Neural cell (in vitro differentiated cells): ENCODE data around the gene G6PC3. TPM values are rescaled to one million over a fixed set of nuclear protein-coding genes. Genes with fewer than 3 reads are reported as not detected.

Source experiments
- H2AFZ ChIP-seq: fragments of 200-600, 300-800 bp; sonication (generic), shearing (Covaris generic); 2 replicates; pipeline ENCODE4 v1.6.0; 2014; ENCODE audit warnings: low read depth, mild to moderate bottlenecking, antibody characterized with exemption, low read length, moderate library complexity
- H3F3A ChIP-seq: fragments of 200-600 bp; shearing (Covaris generic); 2 replicates; pipeline ENCODE4 v1.6.1; 2016; ENCODE audit warnings: mild to moderate bottlenecking, moderate library complexity, mixed read lengths, antibody characterized with exemption, low read length; ENCODE audit not compliant: insufficient read depth, poor library complexity, severe bottlenecking
- H3K27ac ChIP-seq: fragments of 200-600, 300-800 bp; sonication (generic), shearing (Covaris generic); 2 replicates; pipeline ENCODE4 v1.5.1; 2014; ENCODE audit warnings: mild to moderate bottlenecking, low read length, moderate library complexity
- H3K27me3 ChIP-seq: fragments of 300-800, 200-600 bp; sonication (generic), shearing (Covaris generic); 2 replicates; pipeline ENCODE4 v1.6.0; 2014; ENCODE audit warnings: mild to moderate bottlenecking, low read depth, low read length, moderate library complexity; ENCODE audit not compliant: insufficient read depth
- H3K36me3 ChIP-seq: fragments of 300-800, 200-600 bp; sonication (generic), shearing (Covaris generic); 2 replicates; pipeline ENCODE4 v1.5.1; 2014; ENCODE audit warnings: mild to moderate bottlenecking, antibody characterized with exemption, low read length, moderate library complexity; ENCODE audit not compliant: insufficient read depth
- H3K4me2 ChIP-seq: fragments of 300-800, 200-600 bp; sonication (generic), shearing (Covaris generic); 2 replicates; pipeline ENCODE4 v1.6.0; 2014; ENCODE audit warnings: mild to moderate bottlenecking, low read length
- H3K4me3 ChIP-seq: fragments of 300-800, 200-600 bp; sonication (generic), shearing (Covaris generic); 2 replicates; pipeline ENCODE4 v1.5.1; 2014; ENCODE audit warnings: mild to moderate bottlenecking, low read length, moderate library complexity
- H3K79me2 ChIP-seq: fragments of 200-600 bp; shearing (Covaris generic); replicated peaks from 2 replicates; pipeline ENCODE4 v1.6.0; 2014; ENCODE audit warnings: mild to moderate bottlenecking, low read length, moderate library complexity; ENCODE audit not compliant: insufficient read depth
- H3K9ac ChIP-seq: fragments of 300-800, 200-600 bp; sonication (generic), shearing (Covaris generic); 2 replicates; pipeline ENCODE4 v1.6.1; 2016; ENCODE audit warnings: mild to moderate bottlenecking, low read length, mixed read lengths
- H3K9me2 ChIP-seq: fragments of 200-600 bp; shearing (Covaris generic); 2 replicates; pipeline ENCODE4 v1.6.1; 2016; ENCODE audit warnings: mild to moderate bottlenecking, low read length, mixed read lengths; ENCODE audit not compliant: insufficient read depth
- H3K9me3 ChIP-seq: fragments of 200-600, 300-800 bp; sonication (generic), shearing (Covaris generic); 2 replicates; pipeline ENCODE4 v1.6.1; 2016; ENCODE audit warnings: mild to moderate bottlenecking, mixed run types, low read length, moderate library complexity, mixed read lengths
- H4K20me1 ChIP-seq: fragments of 200-600 bp; shearing (Covaris generic); 2 replicates; pipeline ENCODE4 v1.6.1; 2016; ENCODE audit warnings: mild to moderate bottlenecking, mixed run types; ENCODE audit not compliant: insufficient read depth
- EP300 ChIP-seq: fragments of 450-650 bp; conservative IDR thresholded peaks from 2 replicates; pipeline ENCODE4 v1.6.1; 2014; ENCODE audit warnings: antibody characterized with exemption, mild to moderate bottlenecking, moderate library complexity; ENCODE audit not compliant: poor library complexity, severe bottlenecking
- EZH2 ChIP-seq: fragments of 200-600, 300-800 bp; shearing (Covaris generic), sonication (generic); IDR thresholded peaks from 2 replicates; pipeline ENCODE4 v1.6.1; 2014; ENCODE audit warnings: antibody characterized with exemption, low read length, borderline replicate concordance, mild to moderate bottlenecking; ENCODE audit not compliant: insufficient read depth, poor library complexity, severe bottlenecking
- MXI1 ChIP-seq: fragments of 450-650 bp; conservative IDR thresholded peaks from 2 replicates; pipeline ENCODE4 v1.6.1; 2014; ENCODE audit warnings: antibody characterized with exemption, mild to moderate bottlenecking; ENCODE audit not compliant: poor library complexity, severe bottlenecking
- POLR2AphosphoS5 ChIP-seq: IDR thresholded peaks from 2 replicates; pipeline ENCODE4 v1.6.1; 2012
- RAD21 ChIP-seq: fragments of 450-650 bp; conservative IDR thresholded peaks from 2 replicates; pipeline ENCODE4 v1.6.1; 2014; ENCODE audit warnings: antibody characterized with exemption, mild to moderate bottlenecking, moderate library complexity
- REST ChIP-seq: IDR thresholded peaks from 2 replicates; pipeline ENCODE4 v1.6.1; 2012; ENCODE audit warnings: borderline replicate concordance
- SMC3 ChIP-seq: fragments of 450-650 bp; conservative IDR thresholded peaks from 2 replicates; pipeline ENCODE4 v1.6.1; 2014; ENCODE audit warnings: antibody characterized with exemption, mild to moderate bottlenecking, moderate library complexity; ENCODE audit not compliant: poor library complexity
- TAF1 ChIP-seq: IDR thresholded peaks from 2 replicates; pipeline ENCODE4 v1.6.1; 2012; ENCODE audit warnings: low read depth
- polyA plus RNA-seq: library from polyadenylated mRNA; depleted of rRNA; stranded (reverse); fragments of >200 nt; gene quantifications from 2 replicates; pipeline ENCODE4 v1.2.3, GENCODE V29; 2014
- TF ChIP-seq, protein P1 (sequence below): fragments of 450-650 bp; IDR thresholded peaks from 2 replicates; pipeline ENCODE4 v1.5.1; 2014; ENCODE audit warnings: antibody characterized with exemption, mild to moderate bottlenecking, moderate library complexity; ENCODE audit not compliant: poor library complexity, severe bottlenecking

G6PC3 gene
- polyA plus RNA-seq, 1 donor from 2014 or later: 10.8 TPM

DNA sequence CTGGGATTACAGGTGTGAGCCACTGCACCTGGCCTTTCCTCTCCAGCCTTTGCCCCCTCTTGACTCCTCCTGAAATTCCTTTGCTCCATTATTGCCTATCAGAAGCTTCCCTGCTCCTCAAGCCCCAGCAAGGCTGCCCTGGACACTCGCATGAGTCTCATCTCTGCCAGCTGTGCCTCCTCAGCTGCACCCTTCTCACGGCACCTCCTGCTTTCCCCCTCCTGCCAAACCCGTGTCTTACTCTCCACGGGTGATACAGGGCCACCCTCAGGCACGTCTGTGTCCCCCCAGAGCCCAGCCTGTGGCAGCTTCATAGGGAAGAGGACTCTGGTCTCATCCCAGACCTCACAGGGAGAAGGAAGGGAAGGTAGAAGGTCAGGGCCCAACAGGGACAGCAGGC lies 15.4 kb downstream of the G6PC3 start:
- Histone ChIP-seq H3K9ac (no peak overlapping the region), H3K27me3 (no peaks in the 10 kb centered on the region), H3K9me2 (no peaks in the 10 kb centered on the region), H3K4me3 (no peak overlapping the region), H3K79me2 (no peaks in the 10 kb centered on the region), H3K27ac (no peak overlapping the region), H3K9me3 (no peaks in the 10 kb centered on the region), H3K36me3 (no peaks in the 10 kb centered on the region), H3K4me2 (no peak overlapping the region), H4K20me1 (no peaks in the 10 kb centered on the region), H2AFZ (no peak overlapping the region), H3F3A (no peaks in the 10 kb centered on the region)
- TF ChIP-seq SMC3 (no peak), EZH2 (no peak), RAD21 (no peak), REST (no peak), TAF1 (no peak), MXI1 (no peak), EP300 (no peak), POLR2AphosphoS5 (no peak)
- TF ChIP-seq, protein P1, sequence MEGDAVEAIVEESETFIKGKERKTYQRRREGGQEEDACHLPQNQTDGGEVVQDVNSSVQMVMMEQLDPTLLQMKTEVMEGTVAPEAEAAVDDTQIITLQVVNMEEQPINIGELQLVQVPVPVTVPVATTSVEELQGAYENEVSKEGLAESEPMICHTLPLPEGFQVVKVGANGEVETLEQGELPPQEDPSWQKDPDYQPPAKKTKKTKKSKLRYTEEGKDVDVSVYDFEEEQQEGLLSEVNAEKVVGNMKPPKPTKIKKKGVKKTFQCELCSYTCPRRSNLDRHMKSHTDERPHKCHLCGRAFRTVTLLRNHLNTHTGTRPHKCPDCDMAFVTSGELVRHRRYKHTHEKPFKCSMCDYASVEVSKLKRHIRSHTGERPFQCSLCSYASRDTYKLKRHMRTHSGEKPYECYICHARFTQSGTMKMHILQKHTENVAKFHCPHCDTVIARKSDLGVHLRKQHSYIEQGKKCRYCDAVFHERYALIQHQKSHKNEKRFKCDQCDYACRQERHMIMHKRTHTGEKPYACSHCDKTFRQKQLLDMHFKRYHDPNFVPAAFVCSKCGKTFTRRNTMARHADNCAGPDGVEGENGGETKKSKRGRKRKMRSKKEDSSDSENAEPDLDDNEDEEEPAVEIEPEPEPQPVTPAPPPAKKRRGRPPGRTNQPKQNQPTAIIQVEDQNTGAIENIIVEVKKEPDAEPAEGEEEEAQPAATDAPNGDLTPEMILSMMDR: no peak

DNA sequence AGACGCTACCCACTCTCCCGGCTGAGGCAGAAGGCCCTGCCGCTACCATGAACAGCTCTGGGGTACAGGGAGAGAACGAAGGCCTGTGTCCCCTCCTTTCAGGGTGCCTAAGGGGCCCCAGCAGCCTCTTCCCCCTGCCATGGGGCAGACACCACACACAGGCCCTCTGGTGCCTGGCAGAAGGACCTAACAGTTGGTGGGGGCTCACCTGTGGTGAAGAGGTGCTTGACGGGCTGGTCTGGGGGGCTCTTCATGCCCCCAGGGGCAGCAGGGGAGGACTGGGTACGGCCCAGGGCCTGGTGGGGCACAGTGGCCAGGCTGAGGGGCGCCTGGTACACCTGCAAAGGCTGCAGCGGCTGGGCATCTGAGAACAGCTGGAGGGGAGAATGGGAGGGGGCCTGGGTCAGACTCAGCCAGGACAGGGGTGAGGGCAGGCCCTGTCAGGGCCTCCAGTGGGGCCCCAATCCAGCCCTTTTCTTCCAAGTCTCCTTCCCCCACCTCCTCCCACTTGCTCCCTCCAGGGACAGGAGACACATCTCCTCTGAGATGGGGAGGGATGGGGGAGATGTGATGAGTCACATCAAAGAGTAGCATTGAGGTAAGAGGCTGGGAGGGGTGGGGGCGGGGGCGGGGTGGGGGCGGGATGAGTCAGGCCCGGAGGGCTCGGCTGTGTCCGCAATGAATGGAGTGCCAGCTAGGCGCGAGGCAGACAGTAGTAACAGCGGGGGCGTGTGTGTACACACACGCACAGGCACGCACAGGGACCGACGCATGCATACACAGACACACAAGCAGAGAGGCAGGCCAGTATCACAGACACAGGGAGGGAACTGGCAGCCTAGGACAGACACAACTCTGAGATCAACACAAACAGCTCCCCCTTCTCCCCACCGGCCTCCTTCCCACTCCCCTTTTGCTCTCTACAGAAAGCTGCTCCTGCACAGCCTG lies 16.1 kb downstream of the G6PC3 start:
- H3K9me2 ChIP-seq: no peaks in the 10 kb centered on the region
- H3K27ac ChIP-seq: peak overlapping the region; percentile 24
- H3K79me2 ChIP-seq: no peaks in the 10 kb centered on the region
- no peak overlapping the region for H2AFZ ChIP-seq
- H3K9ac ChIP-seq: peak overlapping the region; percentile 46
- no peak overlapping the region for H3K4me2 ChIP-seq
- H3K9me3 ChIP-seq: no peaks in the 10 kb centered on the region
- H3K4me3 ChIP-seq: no peak overlapping the region
- no peaks in the 10 kb centered on the region for H3F3A ChIP-seq
- no peak for TF ChIP-seq RAD21
- peak; percentile 19 for TF ChIP-seq POLR2AphosphoS5
- no peaks in the 10 kb centered on the region for H3K27me3 ChIP-seq
- no peaks in the 10 kb centered on the region for H3K36me3 ChIP-seq
- no peaks in the 10 kb centered on the region for H4K20me1 ChIP-seq
